HG02623 (cell line): ENCODE measurements around the gene OTOA.
"Not testable (repeated sequence)": the region's sequence is repeated elsewhere in the genome, so short reads cannot be mapped to it uniquely, and the experiment has no call there.

ENCODE experiments used
- ATAC-seq: cut with Tn5 transposase; IDR thresholded peaks from one replicate; pipeline ENCODE4 v1.9.1; 2021; ENCODE audit warnings: moderate library complexity; ENCODE audit not compliant: unreplicated experiment

The OTOA gene

GRCh38 chr16:21663889-21664647, at the start of gene OTOA:
Gene OTOA, plus strand, starts transcription at chr16:21663968. Its CDS starts 14,547 bp downstream, at chr16:21678515.
- no peak for ATAC-seq

- no peak for ATAC-seq
Measured at GRCh38 chr16:21614896-21615295, 48.9 kb upstream of the OTOA start.

GRCh38 chr16:21617607-21618006, 46.2 kb upstream of the OTOA start:
- ATAC-seq: no peak

- ATAC-seq: no peak
Measured at GRCh38 chr16:21618281-21618680, 45.5 kb upstream of the OTOA start.

GRCh38 chr16:21619765-21620425, 43.9 kb upstream of the OTOA start:
- ATAC-seq: no peak

- ATAC-seq: no peak
Measured at GRCh38 chr16:21620592-21620991, 43.2 kb upstream of the OTOA start.

- ATAC-seq: no peak
Measured at GRCh38 chr16:21622545-21622944, 41.2 kb upstream of the OTOA start.

GRCh38 chr16:21625026-21625425, 38.7 kb upstream of the OTOA start:
- ATAC-seq: no peak

GRCh38 chr16:21626659-21627277, 37.0 kb upstream of the OTOA start:
- ATAC-seq: no peak

- no peak for ATAC-seq
Measured at GRCh38 chr16:21628121-21628726, 35.5 kb upstream of the OTOA start.

- ATAC-seq: no peak
Measured at GRCh38 chr16:21628772-21629171, 35.0 kb upstream of the OTOA start.

GRCh38 chr16:21629616-21630539, 33.9 kb upstream of the OTOA start:
- not testable (repeated sequence) for ATAC-seq

- ATAC-seq: not testable (repeated sequence)
Measured at GRCh38 chr16:21630866-21631265, 32.9 kb upstream of the OTOA start.

- ATAC-seq: not testable (repeated sequence)
Measured at GRCh38 chr16:21631376-21631775, 32.4 kb upstream of the OTOA start.

- ATAC-seq: not testable (repeated sequence)
Measured at GRCh38 chr16:21631951-21632575, 31.7 kb upstream of the OTOA start.

- no peak for ATAC-seq
Measured at GRCh38 chr16:21634216-21634615, 29.6 kb upstream of the OTOA start.

GRCh38 chr16:21635694-21636093, 28.1 kb upstream of the OTOA start:
- not testable (repeated sequence) for ATAC-seq

- no peak for ATAC-seq
Measured at GRCh38 chr16:21637032-21637968, 26.5 kb upstream of the OTOA start.

GRCh38 chr16:21638573-21638975, 25.2 kb upstream of the OTOA start:
- ATAC-seq: no peak
